Stimulated activated CD4-positive, alpha-beta T cell treated with anti-CD3 and anti-CD28 coated beads, Interleukin-15, amount 100 ng/mL, for 1 hour (primary cell): ENCODE data around the gene FRMD3.

ENCODE experiments used
- DNase-seq, 2 donors: peaks; one replicate each; pipeline ENCODE4 v3.0.0-alpha.2; 2020; ENCODE audit warnings: low read depth in 1 of 2, low spot score in 1 of 2

Gene FRMD3

GRCh38 chr9:83342731-83343130, 195.5 kb downstream of the FRMD3 start:
- DNase-seq = no peak

- DNase-seq = no peak
Observed at GRCh38 chr9:83342006-83342405, 196.2 kb downstream of the FRMD3 start.

- no peak for DNase-seq
Observed at GRCh38 chr9:83340451-83340850, 197.8 kb downstream of the FRMD3 start.

- no peak for DNase-seq
Observed at GRCh38 chr9:83339435-83339834, 198.8 kb downstream of the FRMD3 start.

GRCh38 chr9:83336706-83337105, 201.5 kb downstream of the FRMD3 start:
- DNase-seq = no peak

- peak; percentile 26 to 45 for DNase-seq
Observed at GRCh38 chr9:83334320-83334719, 203.9 kb downstream of the FRMD3 start.

- no peak for DNase-seq
Observed at GRCh38 chr9:83330207-83331196, 207.7 kb downstream of the FRMD3 start.

- DNase-seq = no peak
Observed at GRCh38 chr9:83327750-83328622, 210.2 kb downstream of the FRMD3 start.

GRCh38 chr9:83327323-83327722, 210.9 kb downstream of the FRMD3 start:
- DNase-seq = no peak

- DNase-seq = no peak
Observed at GRCh38 chr9:83323148-83323547, 215.1 kb downstream of the FRMD3 start.

GRCh38 chr9:83322438-83322837, 215.8 kb downstream of the FRMD3 start:
- DNase-seq = no peak

GRCh38 chr9:83317244-83317643, 221.0 kb downstream of the FRMD3 start:
- DNase-seq = no peak

GRCh38 chr9:83315649-83316048, 222.6 kb downstream of the FRMD3 start:
- DNase-seq = no peak

GRCh38 chr9:83313781-83314180, 224.4 kb downstream of the FRMD3 start:
- no peak for DNase-seq

- no peak for DNase-seq
Observed at GRCh38 chr9:83312537-83312936, 225.7 kb downstream of the FRMD3 start.

- DNase-seq = no peak
Observed at GRCh38 chr9:83307066-83307724, 231.0 kb downstream of the FRMD3 start.

GRCh38 chr9:83304686-83305085, 233.5 kb downstream of the FRMD3 start:
- DNase-seq = no peak

- no peak for DNase-seq
Observed at GRCh38 chr9:83299571-83299970, 238.6 kb downstream of the FRMD3 start.

- no peak for DNase-seq
Observed at GRCh38 chr9:83299094-83299493, 239.1 kb downstream of the FRMD3 start.

- DNase-seq = no peak
Observed at GRCh38 chr9:83296123-83296522, 242.1 kb downstream of the FRMD3 start.

- DNase-seq = no peak
Observed at GRCh38 chr9:83294816-83295215, 243.4 kb downstream of the FRMD3 start.
